Stimulated activated naive CD8-positive, alpha-beta T cell treated with anti-CD3 and anti-CD28 coated beads, Interleukin-15, Interleukin-2, amounts not matched to agents 100 U/mL and 50 U/mL, for 24 hours (primary cell): ENCODE data around the gene SCRN2.
A peak's percentile ranks its signal among the peaks of the same experiment; 100 is the strongest.

Experiments used
- ATAC-seq: fragments of 150-1000 bp; cut with Tn5 transposase; one replicate; pipeline ENCODE4 v1.10.0; 2021
- DNase-seq: peaks from one replicate; pipeline ENCODE4 v3.0.0; 2021

Gene SCRN2

GRCh38 chr17:47821424-47822391, 19.4 kb downstream of the SCRN2 start, which contains the start of gene OSBPL7:
TSS of gene OSBPL7 (minus strand) at chr17:47821794. CDS start at chr17:47820278, 1,516 bp downstream.
- peak; percentile 80 for DNase-seq
- ATAC-seq: peak; percentile 96

GRCh38 chr17:47821031-47821423, 20.0 kb downstream of the SCRN2 start:
- DNase-seq: no peak
- ATAC-seq: no peak

GRCh38 chr17:47820033-47820789, 20.9 kb downstream of the SCRN2 start:
- no peak for DNase-seq
- no peak for ATAC-seq

GRCh38 chr17:47819475-47819874, 21.6 kb downstream of the SCRN2 start:
- ATAC-seq (no peak), DNase-seq (no peak)

- DNase-seq (no peak), ATAC-seq (no peak)
Measured at GRCh38 chr17:47818002-47818695, 22.9 kb downstream of the SCRN2 start.

GRCh38 chr17:47816947-47817346, 24.1 kb downstream of the SCRN2 start:
- DNase-seq (no peak), ATAC-seq (no peak)

GRCh38 chr17:47816111-47816735, 24.9 kb downstream of the SCRN2 start:
- no peak for DNase-seq
- ATAC-seq: no peak

- DNase-seq: no peak
- ATAC-seq: no peak
Measured at GRCh38 chr17:47815106-47815918, 25.8 kb downstream of the SCRN2 start.

GRCh38 chr17:47813512-47814031, 27.5 kb downstream of the SCRN2 start:
- no peak for DNase-seq
- no peak for ATAC-seq

- ATAC-seq (no peak), DNase-seq (no peak)
Measured at GRCh38 chr17:47813077-47813476, 28.0 kb downstream of the SCRN2 start.

- no peak for DNase-seq
- ATAC-seq: no peak
Measured at GRCh38 chr17:47812146-47812920, 28.7 kb downstream of the SCRN2 start.

GRCh38 chr17:47811709-47812108, 29.4 kb downstream of the SCRN2 start:
- DNase-seq (no peak), ATAC-seq (no peak)

- no peak for ATAC-seq
- DNase-seq: no peak
Measured at GRCh38 chr17:47810901-47811635, 30.0 kb downstream of the SCRN2 start.

GRCh38 chr17:47810200-47810821, 30.8 kb downstream of the SCRN2 start:
- no peak for DNase-seq

GRCh38 chr17:47808830-47809480, 32.1 kb downstream of the SCRN2 start:
- no peak for ATAC-seq
- no peak for DNase-seq

More at GRCh38 chr17:47810200-47810821, 30.8 kb downstream of the SCRN2 start:
- peak; percentile 59 for ATAC-seq

- no peak for DNase-seq
- no peak for ATAC-seq
Measured at GRCh38 chr17:47808036-47808829, 32.8 kb downstream of the SCRN2 start.

GRCh38 chr17:47807421-47807820, 33.7 kb downstream of the SCRN2 start:
- ATAC-seq: no peak
- DNase-seq: no peak

- DNase-seq: no peak
- ATAC-seq: no peak
Measured at GRCh38 chr17:47806913-47807255, 34.2 kb downstream of the SCRN2 start.
